Frontal cortex (tissue), 4 donors: ENCODE measurements around the gene ZFP62. TPM values are rescaled to one million over a fixed set of nuclear protein-coding genes. Genes with fewer than 3 reads are reported as not detected.

Experiments
- DNase-seq, 2 donors: peaks; one replicate each; pipeline ENCODE4 v3.0.0; 2012; ENCODE audit warnings: low spot score in 2 of 2
- FAIRE-seq: peaks from 2 replicates; lab custom pipeline; 2012; peaks lifted over from hg19 to GRCh38; lab: Jason Lieb, UNC
- total RNA-seq: library from RNA; depleted of rRNA; stranded (reverse); fragments of >200 nt; gene quantifications from one replicate; pipeline ENCODE4 v1.2.3, GENCODE V29; 2014
- donor health status: control.
- donor health status: control.
- donor health status: control.

The ZFP62 gene
- total RNA-seq, 1 donor from 2014 or later, result 57.5 TPM

- FAIRE-seq (no peak), DNase-seq (no peak)
Observed at GRCh38 chr5:180816608-180817534, 44.2 kb downstream of the ZFP62 start.

- no peak for DNase-seq
- FAIRE-seq, result no peak
Observed at GRCh38 chr5:180815293-180815917, 45.7 kb downstream of the ZFP62 start.

GRCh38 chr5:180813420-180813819, 47.7 kb downstream of the ZFP62 start:
- no peak for DNase-seq
- no peak for FAIRE-seq

- FAIRE-seq, result no peak
- no peak for DNase-seq
Observed at GRCh38 chr5:180811623-180812124, 49.4 kb downstream of the ZFP62 start.

GRCh38 chr5:180810959-180811622, 50.0 kb downstream of the ZFP62 start:
- DNase-seq (no peak), FAIRE-seq (no peak)

- FAIRE-seq (no peak), DNase-seq (peak; percentile 97 to 98)
Observed at GRCh38 chr5:180810210-180810958, 50.7 kb downstream of the ZFP62 start.

GRCh38 chr5:180809403-180810209, 51.5 kb downstream of the ZFP62 start:
- FAIRE-seq (no peak), DNase-seq (peak; percentile 89 to 93)

GRCh38 chr5:180808461-180809000, 52.5 kb downstream of the ZFP62 start:
- DNase-seq (no peak), FAIRE-seq (no peak)

- no peak for DNase-seq
- FAIRE-seq, result no peak
Observed at GRCh38 chr5:180807654-180808414, 53.2 kb downstream of the ZFP62 start.

GRCh38 chr5:180807046-180807445, 54.0 kb downstream of the ZFP62 start:
- DNase-seq (no peak), FAIRE-seq (no peak)

- DNase-seq (no peak), FAIRE-seq (no peak)
Observed at GRCh38 chr5:180806351-180807011, 54.6 kb downstream of the ZFP62 start.

- DNase-seq, result no peak
- FAIRE-seq, result no peak
Observed at GRCh38 chr5:180804129-180804618, 56.9 kb downstream of the ZFP62 start.

GRCh38 chr5:180803181-180804128, 57.6 kb downstream of the ZFP62 start:
- DNase-seq, result peak in 1 of 2 donors; percentile 52
- no peak for FAIRE-seq

- DNase-seq, result peak; percentile 93 to 94
- no peak for FAIRE-seq
Observed at GRCh38 chr5:180802325-180803180, 58.5 kb downstream of the ZFP62 start, which contains the start of gene MGAT1. Gene MGAT1, minus strand, starts transcription at chr5:180802806. Its CDS starts 9,835 bp downstream, at chr5:180792971.
